NCI-H82 treated with DMSO at 0.1 percent for 48 hours (cell line): ENCODE results near the gene NLK.
"Not testable (repeated sequence)": the region's sequence is repeated elsewhere in the genome, so short reads cannot be mapped to it uniquely, and the experiment has no call there.

Experiments
- DNase-seq: peaks from one replicate; lab custom pipeline; 2025; ENCODE audit not compliant: unreplicated experiment; lab: John Stamatoyannopoulos, UW

NLK gene

GRCh38 chr17:28187931-28188330, 145.5 kb downstream of the NLK start:
- DNase-seq, result no peak

GRCh38 chr17:28188841-28189263, 146.4 kb downstream of the NLK start:
- DNase-seq, result no peak

GRCh38 chr17:28189667-28190066, 147.2 kb downstream of the NLK start:
- DNase-seq, result no peak

- no peak for DNase-seq
Measured at GRCh38 chr17:28191018-28191417, 148.5 kb downstream of the NLK start.

GRCh38 chr17:28193241-28193640, 150.8 kb downstream of the NLK start:
- no peak for DNase-seq

GRCh38 chr17:28194382-28194781, 151.9 kb downstream of the NLK start:
- no peak for DNase-seq

- DNase-seq, result no peak
Measured at GRCh38 chr17:28196636-28197035, 154.2 kb downstream of the NLK start.

GRCh38 chr17:28199115-28199514, 156.6 kb downstream of the NLK start:
- no peak for DNase-seq

- no peak for DNase-seq
Measured at GRCh38 chr17:28199728-28200127, 157.3 kb downstream of the NLK start.

- DNase-seq, result no peak
Measured at GRCh38 chr17:28201315-28201714, 158.8 kb downstream of the NLK start.

- no peak for DNase-seq
Measured at GRCh38 chr17:28204244-28204643, 161.8 kb downstream of the NLK start.

- no peak for DNase-seq
Measured at GRCh38 chr17:28204751-28205150, 162.3 kb downstream of the NLK start.

GRCh38 chr17:28206292-28206691, 163.8 kb downstream of the NLK start:
- no peak for DNase-seq

GRCh38 chr17:28211811-28212210, 169.3 kb downstream of the NLK start:
- DNase-seq, result no peak

- not testable (repeated sequence) for DNase-seq
Measured at GRCh38 chr17:28213578-28213977, 171.1 kb downstream of the NLK start.

- no peak for DNase-seq
Measured at GRCh38 chr17:28216052-28216451, 173.6 kb downstream of the NLK start.

- no peak for DNase-seq
Measured at GRCh38 chr17:28216528-28216927, 174.1 kb downstream of the NLK start.

- DNase-seq, result no peak
Measured at GRCh38 chr17:28219771-28220170, 177.3 kb downstream of the NLK start.

- DNase-seq, result no peak
Measured at GRCh38 chr17:28221751-28222414, 179.4 kb downstream of the NLK start.

- DNase-seq, result peak; percentile 59
Measured at GRCh38 chr17:28225271-28225670, 182.8 kb downstream of the NLK start.

GRCh38 chr17:28225867-28226266, 183.4 kb downstream of the NLK start:
- no peak for DNase-seq

GRCh38 chr17:28226563-28227315, 184.3 kb downstream of the NLK start:
- DNase-seq, result no peak
